Tibial artery (tissue), 4 donors: ENCODE measurements around the gene CCDC117.

Experiments
- DNase-seq, 2 donors: peaks; one replicate each; pipeline ENCODE4 v3.0.0-alpha.2; 2019
- H3K27ac ChIP-seq, 2 donors: fragments of 200-600 bp; sonication (generic) in 1 of 2; 1 replicate in 1 of 2; 2 replicates in 1 of 2; pipeline ENCODE4 v1.5.1; 2018 to 2019; ENCODE audit warnings: mild to moderate bottlenecking in 1 of 2
- H3K27me3 ChIP-seq, 2 donors: fragments of 200-600 bp; sonication (generic) in 1 of 2; one replicate each; pipeline versions ENCODE4 v1.5.1 to v1.6.0; 2016 to 2019
- H3K36me3 ChIP-seq, 3 donors: fragments of 200-600 bp; sonication (generic) in 2 of 3; one replicate each; pipeline ENCODE4 v1.5.1; 2016 to 2019; ENCODE audit warnings: mild to moderate bottlenecking in 2 of 3
- H3K4me1 ChIP-seq, 4 donors: fragments of 200-600 bp; sonication (generic) in 2 of 4; 1 replicate in 3 of 4; 2 replicates in 1 of 4; pipeline ENCODE4 v1.5.1; 2016 to 2019
- H3K4me3 ChIP-seq, 2 donors: fragments of 200-600 bp; sonication (generic) in 1 of 2; 1 replicate in 1 of 2; 2 replicates in 1 of 2; pipeline ENCODE4 v1.5.1; 2018 to 2019; ENCODE audit warnings: mild to moderate bottlenecking in 2 of 2
- H3K9me3 ChIP-seq, 3 donors: fragments of 200-600 bp; sonication (generic) in 1 of 3; one replicate each; pipeline ENCODE4 v1.5.1; 2016 to 2019
- intact Hi-C: fragments of 100-400 bp; cut with DNase I; formaldehyde crosslinking; loops from one replicate; pipeline ENCODE4 v1.15.0; 2023; ENCODE audit warnings: low total_unique reads
- TF ChIP-seq, protein P1 (sequence below), 2 experiments: fragments of 200-600 bp in 1 of 2; fragments of 450-650 bp in 1 of 2; IDR thresholded peaks; one replicate each; pipeline ENCODE4 v1.5.1; 2017 to 2019; ENCODE audit warnings: antibody characterized with exemption in 2 of 2, mild to moderate bottlenecking in 1 of 2, moderate library complexity in 1 of 2

CCDC117 gene

DNA sequence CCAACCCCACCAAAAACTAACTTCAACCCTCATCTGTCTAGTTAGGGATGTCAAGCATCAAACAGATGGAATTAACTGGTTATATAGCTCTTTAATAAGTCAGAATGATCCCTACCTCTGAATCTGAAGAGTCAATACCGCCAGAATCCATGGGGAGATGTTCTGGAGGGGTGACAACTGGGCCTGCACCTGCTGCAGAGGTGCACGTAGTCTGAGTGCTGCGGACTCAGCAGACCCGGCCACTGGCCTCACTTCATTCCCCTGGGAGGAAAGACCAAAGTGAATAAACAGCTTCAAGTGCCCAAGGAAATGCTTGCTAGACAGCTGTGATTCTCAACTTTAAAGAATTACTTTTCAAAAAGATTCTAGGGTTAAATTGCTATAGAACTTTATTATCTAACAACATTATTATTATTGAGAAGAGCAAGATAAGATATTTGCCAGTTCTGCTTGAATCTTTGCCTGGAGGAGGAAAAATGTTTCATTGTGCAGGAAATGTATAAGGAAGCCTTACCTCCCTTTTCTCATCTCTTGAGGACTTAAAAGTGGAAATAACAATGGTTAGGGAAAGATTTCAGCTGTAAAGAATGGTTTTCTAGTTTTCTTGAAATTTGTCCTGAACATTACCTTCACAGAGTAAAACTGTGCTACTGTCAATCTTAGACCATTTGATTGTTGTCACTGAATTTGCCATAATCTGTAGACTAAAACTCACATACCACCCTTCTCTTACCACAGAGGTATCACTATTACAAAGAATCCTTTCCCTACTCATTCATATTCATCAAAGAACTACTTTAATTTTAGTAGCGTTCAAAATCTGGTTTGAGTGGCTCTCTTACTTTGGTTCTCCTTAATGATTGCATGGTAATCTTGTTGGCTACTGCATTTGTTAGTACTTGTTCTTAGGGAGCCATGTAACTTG lies 23.7 kb downstream of the CCDC117 start:
- intact Hi-C loops: loop anchor here (10.0 kb wide), 1 partner anchor 51 kb away; the partner anchor contains the start of genes CHEK2 and HSCB
- Histone ChIP-seq H3K4me1 (peaks cover 0 to 47% (median 33%) of the 10 kb centered on the region in 4 donors), H3K36me3 (peaks cover 42 to 52% (median 45%) of the 10 kb centered on the region in 3 donors), H3K27ac (no peak overlapping the region), H3K9me3 (no peaks in the 10 kb centered on the region), H3K27me3 (no peaks in the 10 kb centered on the region), H3K4me3 (no peak overlapping the region)
- no peak for DNase-seq
- TF ChIP-seq, protein P1, sequence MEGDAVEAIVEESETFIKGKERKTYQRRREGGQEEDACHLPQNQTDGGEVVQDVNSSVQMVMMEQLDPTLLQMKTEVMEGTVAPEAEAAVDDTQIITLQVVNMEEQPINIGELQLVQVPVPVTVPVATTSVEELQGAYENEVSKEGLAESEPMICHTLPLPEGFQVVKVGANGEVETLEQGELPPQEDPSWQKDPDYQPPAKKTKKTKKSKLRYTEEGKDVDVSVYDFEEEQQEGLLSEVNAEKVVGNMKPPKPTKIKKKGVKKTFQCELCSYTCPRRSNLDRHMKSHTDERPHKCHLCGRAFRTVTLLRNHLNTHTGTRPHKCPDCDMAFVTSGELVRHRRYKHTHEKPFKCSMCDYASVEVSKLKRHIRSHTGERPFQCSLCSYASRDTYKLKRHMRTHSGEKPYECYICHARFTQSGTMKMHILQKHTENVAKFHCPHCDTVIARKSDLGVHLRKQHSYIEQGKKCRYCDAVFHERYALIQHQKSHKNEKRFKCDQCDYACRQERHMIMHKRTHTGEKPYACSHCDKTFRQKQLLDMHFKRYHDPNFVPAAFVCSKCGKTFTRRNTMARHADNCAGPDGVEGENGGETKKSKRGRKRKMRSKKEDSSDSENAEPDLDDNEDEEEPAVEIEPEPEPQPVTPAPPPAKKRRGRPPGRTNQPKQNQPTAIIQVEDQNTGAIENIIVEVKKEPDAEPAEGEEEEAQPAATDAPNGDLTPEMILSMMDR (IDR thresholded peaks at IDR 0.05): no peak

DNA sequence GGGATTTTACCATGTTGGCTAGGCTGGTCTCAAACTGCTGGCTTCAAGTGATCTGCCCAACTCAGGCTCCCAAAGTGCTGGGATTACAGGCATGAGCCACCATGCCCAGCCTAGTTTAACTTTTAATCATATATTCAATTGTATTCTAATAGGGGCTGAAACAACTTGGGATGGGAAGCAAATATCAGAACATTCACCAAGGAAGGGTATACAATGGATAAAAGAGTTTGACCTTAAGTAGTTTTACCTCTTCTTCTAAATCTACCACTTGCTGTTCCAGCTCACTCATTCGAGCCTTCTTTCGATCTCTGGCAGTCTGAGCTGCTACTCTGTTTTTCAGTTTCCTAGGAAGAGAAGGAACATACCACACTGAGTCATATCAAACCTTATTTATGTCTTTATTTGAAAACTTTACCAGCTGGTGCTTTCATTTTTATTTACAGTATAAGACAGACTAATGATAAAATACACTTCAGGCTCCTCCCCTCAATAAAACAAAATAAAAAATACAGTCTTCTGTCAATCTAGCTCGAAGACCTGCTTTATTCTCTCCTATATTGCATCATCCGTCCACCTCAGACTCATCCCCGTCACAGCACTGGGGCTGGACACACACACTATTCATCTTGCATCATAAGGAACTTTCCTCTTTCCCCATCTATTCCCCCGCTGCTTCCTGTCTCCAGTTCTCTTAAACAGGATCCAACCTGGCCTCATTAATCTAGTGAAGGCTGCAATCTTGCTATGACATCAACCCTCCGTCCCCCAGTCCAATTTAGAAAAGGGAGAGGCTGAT lies 26.5 kb downstream of the CCDC117 start:
- Histone ChIP-seq H3K4me3 (peak overlapping the region; percentile 87 to 90), H3K9me3 (no peaks in the 10 kb centered on the region), H3K27ac (peak overlapping the region; percentile 98 to 100), H3K27me3 (no peaks in the 10 kb centered on the region), H3K4me1 (peaks cover 0 to 67% (median 49%) of the 10 kb centered on the region in 4 donors), H3K36me3 (peaks cover 35 to 39% (median 36%) of the 10 kb centered on the region in 3 donors)
- intact Hi-C loops: loop anchor here (10.0 kb wide), 1 partner anchor 54 kb away; the partner anchor contains the start of genes CHEK2 and HSCB
- DNase-seq: peak; percentile 79 to 80
- TF ChIP-seq, protein P1 (IDR thresholded peaks at IDR 0.05): no peak

DNA sequence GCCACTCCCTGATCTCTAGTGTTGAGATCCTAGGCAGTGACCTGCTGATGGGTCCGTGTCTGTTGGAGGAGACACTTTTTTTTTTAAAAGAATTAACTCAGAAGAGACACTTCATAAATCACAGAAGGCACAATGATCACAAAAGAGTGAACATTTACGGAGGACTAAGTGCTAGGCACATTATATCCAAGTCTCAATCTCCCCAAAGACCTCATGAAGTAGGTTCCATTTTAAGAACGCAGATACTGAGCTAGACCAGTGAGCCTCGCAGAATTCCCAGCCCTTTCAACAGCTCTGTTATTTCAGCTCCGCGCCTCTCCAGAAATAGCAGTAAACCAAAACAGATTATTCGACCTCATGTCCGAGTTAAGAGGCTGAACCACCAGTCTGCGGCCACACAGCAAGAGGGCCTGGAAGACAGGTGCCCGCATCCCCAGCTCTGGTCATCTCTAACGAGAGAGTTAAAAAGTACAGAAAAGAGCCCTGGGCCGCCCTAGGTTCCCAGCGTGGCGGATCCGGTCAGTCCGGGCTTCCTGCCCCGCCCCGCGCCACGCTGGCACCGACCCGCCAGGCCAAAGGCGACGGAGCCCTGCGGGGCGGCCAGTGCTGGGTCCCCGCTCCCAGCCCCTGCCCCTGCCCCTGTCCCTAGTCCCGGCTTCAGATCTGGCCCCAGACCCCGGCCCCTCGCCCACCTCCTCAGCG lies 27.3 kb downstream of the CCDC117 start:
- TF ChIP-seq, protein P1 (IDR thresholded peaks at IDR 0.05): no peak
- H3K4me1 ChIP-seq: peaks cover 0 to 63% (median 45%) of the 10 kb centered on the region in 4 donors
- peak overlapping the region; percentile 98 to 100 for H3K27ac ChIP-seq
- H3K27me3 ChIP-seq: no peaks in the 10 kb centered on the region
- peak; percentile 63 to 85 for DNase-seq
- peak overlapping the region; percentile 87 to 90 for H3K4me3 ChIP-seq
- H3K9me3 ChIP-seq: no peaks in the 10 kb centered on the region
- H3K36me3 ChIP-seq: peaks cover 28 to 32% (median 29%) of the 10 kb centered on the region in 3 donors
- intact Hi-C loops: loop anchor here (10.0 kb wide), 1 partner anchor 55 kb away; the partner anchor contains the start of genes CHEK2 and HSCB

DNA sequence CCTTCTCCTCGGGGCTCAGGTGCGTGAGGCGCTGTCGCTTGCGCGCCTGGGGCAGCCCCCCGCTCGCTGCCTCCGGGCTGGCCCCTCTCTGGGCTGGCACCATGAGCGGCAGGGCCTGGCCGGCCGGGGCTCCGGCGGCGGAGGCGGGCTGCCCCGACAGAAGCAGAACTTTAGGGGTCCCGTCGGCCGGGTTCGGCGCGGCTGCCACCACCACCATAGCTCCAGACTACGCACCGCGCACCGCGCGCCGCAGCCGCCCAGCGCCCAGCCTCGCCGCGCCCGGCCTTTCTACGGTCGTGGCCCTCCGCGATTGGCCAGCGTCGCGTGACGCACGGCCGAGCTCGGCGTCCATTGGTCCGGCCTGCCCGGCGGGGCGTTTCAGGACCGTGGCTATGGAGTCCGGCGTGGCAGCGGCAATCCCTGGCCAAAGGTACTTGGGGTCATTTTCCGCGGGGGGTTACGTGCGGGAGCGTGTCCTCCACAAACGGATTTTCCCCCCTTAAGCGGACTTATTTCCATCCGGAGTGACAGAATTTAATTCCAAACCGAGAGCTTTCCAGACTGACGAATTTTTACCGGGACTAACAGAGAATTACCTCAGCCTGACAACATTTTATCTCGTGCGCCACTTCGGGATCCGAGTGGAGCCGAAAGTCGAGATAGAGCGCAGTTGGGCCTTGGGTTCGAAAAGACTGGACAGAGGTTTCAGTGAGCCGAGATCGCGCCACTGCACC lies 28.0 kb downstream of the CCDC117 start, which contains the start of gene XBP1:
Gene XBP1, minus strand, starts transcription at position 262 of the 734 bp plus-strand sequence.
- Histone ChIP-seq H3K36me3 (peaks cover 20 to 25% (median 21%) of the 10 kb centered on the region in 3 donors), H3K4me1 (peaks cover 0 to 55% (median 44%) of the 10 kb centered on the region in 4 donors), H3K9me3 (no peaks in the 10 kb centered on the region), H3K4me3 (peak within 1 kb of the TSS; percentile 87 to 90), H3K27me3 (no peaks in the 10 kb centered on the region), H3K27ac (peak within 1 kb of the TSS; percentile 98 to 100)
- TF ChIP-seq, protein P1 (IDR thresholded peaks at IDR 0.05): no peak
- DNase-seq: peak; percentile 93 to 97
- intact Hi-C loops: no loop called here
